ENCODE measurements around the gene LPP.
"Not testable (repeated sequence)": the region's sequence is repeated elsewhere in the genome, so short reads cannot be mapped to it uniquely, and the experiment has no call there.

The LPP gene

DNA sequence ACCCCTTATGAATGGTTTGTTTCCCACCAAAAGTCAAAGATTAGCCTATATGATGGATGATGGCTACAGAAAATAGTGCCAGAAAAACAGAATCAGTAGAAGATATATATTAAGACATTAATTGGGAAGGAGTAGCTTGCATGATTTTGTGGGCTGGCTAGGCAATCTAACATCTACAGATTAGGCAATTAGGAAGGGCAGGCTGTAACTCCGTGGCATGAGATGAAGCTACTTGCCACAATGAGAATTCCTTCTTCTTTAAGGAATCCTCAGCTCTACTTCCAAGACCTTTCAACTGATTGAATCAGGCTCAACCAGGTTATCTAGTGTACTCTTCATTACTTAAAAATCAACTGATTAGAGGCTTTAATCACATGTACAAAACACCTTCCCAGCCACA is 426.7 kb downstream of the LPP start:
- no peak for DNase-seq

- DNase-seq = no peak
Measured at GRCh38 chr3:188581365-188581764, 427.4 kb downstream of the LPP start.

GRCh38 chr3:188581792-188582191 is 427.8 kb downstream of the LPP start:
- no peak for DNase-seq

GRCh38 chr3:188583341-188584161 is 429.6 kb downstream of the LPP start:
- no peak for DNase-seq

DNA sequence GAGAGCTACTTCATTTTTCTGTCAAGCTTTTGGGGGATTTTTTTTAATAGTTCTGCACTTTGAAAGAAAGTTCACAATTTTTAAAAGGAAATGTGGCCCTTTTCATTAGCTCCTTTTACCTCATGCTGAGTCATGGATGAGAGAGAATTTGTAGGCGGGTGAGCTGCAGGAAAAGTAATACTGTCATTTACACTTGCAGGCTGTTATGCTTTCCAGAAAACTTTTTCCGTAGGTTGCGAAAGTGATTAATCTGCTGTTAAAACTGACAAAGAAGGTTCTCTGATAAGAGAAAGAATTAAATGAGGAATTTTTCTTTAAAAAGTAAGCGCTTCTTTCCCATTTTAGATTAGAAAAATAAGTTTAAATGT is 430.2 kb downstream of the LPP start:
- no peak for DNase-seq

DNA sequence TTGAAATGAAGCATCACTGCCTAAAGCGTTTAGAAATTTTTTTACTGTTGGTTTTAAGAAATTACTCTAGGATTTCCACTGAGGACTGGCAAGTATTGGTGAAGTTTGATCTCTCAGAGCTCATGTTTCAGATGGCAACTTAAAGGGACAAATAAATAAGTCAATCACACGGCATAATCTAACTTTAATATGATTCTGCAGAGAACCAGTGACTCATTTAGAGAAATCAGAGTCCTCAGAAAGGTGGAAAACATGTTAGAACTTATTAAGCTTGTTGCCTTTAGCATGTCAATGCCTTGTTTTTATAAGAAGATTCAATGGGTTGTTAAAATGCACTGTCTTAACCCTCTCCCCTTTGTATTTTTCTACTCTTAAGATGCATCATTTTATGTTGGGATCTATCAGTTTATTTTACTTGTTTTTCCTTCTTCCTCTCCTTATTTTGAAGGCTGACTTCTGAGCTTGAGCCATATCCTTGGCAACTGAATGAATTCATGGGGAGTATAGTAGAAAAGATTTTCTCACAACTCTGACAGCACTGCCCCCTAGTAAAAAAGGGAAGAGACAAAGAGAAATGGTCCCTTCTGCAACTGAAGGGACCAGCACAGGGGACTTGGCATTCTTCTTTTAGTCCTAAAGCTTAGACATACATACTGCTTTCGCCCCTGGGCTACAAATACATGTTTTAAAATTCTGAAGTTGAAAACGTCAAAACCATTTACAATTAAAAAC is 431.2 kb downstream of the LPP start:
- no peak for DNase-seq

DNA sequence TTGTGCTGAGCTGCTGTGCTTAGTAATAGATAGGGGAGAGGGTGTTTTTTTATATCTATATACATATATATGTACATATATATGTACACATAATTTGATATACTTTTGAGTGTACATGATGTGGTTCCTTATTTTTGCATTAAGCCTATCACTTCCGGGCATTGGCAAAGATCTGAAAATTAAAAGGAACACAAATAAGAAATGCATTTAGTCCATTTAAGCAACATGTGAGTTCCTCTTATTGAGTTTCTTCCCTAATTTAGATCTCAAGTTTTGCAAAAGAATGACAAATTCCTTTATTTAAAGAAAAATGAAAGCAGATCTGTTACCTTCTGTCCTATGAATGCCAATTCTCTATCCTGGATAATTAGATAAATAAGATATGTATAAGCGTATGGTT is 435.1 kb downstream of the LPP start:
- DNase-seq = no peak

GRCh38 chr3:188589771-188590170 is 435.8 kb downstream of the LPP start:
- DNase-seq = no peak

DNA sequence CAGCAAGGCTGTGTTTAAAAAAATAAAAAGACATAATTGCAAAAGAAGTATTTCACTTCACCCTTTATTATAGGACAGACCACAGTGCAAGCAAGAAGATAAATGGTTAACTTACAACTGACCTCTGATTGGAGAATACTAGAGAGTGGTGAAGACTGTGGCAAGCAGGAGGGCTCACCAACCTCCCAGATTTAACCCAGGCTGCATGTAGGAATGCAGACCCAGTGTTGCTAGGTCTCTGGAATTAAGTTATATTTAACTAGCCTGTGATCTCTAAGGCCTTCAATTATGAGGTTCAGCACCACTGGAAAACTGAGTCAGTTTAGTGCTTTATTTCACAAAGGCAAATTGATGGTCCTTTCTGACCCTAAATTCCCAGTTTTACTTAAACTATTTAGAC is 436.6 kb downstream of the LPP start:
- no peak for DNase-seq

GRCh38 chr3:188594139-188594538 is 440.2 kb downstream of the LPP start:
- DNase-seq = no peak

GRCh38 chr3:188595890-188596376 is 442.0 kb downstream of the LPP start:
- DNase-seq = no peak

GRCh38 chr3:188598894-188599293 is 444.9 kb downstream of the LPP start:
- DNase-seq = no peak

- DNase-seq = no peak
Measured at GRCh38 chr3:188602111-188602510, 448.2 kb downstream of the LPP start.

DNA sequence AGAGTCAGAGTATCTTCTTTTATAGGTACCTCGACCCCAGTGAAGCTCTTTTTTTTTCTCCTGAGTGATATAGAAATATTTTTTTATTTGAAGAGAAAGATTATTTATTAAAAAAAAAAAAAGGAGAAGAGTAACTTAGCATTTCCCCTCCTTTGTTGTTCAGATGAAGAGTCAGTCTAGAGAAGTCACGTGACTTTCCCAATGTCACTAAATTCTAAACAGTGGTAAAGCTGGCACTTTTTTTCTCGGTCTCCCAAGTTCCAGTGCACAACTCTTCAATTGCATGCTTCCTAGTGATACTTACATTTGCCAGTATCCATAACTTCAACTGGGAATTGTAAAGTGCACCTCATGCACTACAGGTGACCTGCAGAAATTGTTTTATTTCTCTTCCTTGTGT is 448.7 kb downstream of the LPP start:
- DNase-seq = no peak

DNA sequence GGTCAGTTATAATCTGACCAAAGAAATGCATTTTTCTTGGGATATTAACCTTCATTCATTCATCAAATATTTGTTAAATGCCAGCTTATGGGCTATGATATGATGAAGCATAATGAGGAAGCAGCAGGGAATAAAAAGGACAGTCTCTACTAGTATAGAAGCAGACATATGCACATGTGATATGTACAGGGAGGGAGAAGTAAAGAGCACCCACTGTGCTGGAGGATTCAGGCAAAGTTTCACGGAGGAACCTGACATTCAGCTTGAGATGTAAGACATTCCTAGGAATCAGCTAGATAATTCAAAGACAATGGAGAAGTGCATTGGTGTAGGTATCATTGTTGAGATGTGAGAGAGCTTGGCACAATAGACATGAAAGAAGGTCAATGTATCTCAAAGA is 450.7 kb downstream of the LPP start:
- DNase-seq = no peak

GRCh38 chr3:188605231-188605630 is 451.3 kb downstream of the LPP start:
- DNase-seq = no peak

DNA sequence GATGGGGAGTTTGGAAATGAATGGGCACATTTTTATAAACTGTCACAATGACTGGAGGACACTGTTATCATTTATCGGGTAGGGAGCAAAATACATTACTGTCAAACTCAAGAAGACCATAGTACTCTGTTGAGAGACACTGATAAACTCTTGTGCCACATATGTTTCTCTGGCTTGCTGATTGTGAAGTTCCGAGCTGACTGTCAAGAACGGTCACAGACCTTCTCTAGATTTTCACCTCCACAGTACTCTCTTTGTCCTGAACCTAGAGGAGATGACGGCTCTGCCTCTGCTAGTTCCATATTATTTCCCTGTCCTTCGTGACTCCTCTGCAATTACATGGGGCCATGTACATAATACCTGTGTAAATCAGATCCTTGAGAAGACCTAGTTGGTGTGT is 451.9 kb downstream of the LPP start:
- no peak for DNase-seq

DNA sequence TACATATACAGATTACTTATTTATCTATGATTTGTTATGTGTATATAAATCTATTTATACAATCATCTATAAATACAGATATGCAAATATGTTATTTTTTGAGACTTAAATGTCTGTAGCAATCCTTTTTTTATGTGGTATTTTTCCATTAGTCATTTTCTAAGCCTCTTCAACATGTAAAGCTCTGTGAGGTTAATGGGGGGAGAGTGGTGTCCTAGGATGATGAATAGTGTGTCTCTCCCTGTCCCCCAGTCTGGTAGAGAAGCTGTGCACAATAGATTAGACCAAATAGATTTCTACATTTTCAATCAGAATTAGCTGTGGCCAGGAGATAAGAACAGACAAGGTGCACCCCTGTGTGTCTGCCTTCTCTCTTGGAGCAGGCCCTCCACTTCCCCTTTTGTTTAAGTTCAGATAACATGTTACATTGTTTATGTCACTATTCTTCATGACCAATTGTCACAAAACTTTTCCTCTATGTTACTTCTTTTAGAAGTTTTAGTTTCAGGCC is 453.9 kb downstream of the LPP start:
- DNase-seq = no peak

DNA sequence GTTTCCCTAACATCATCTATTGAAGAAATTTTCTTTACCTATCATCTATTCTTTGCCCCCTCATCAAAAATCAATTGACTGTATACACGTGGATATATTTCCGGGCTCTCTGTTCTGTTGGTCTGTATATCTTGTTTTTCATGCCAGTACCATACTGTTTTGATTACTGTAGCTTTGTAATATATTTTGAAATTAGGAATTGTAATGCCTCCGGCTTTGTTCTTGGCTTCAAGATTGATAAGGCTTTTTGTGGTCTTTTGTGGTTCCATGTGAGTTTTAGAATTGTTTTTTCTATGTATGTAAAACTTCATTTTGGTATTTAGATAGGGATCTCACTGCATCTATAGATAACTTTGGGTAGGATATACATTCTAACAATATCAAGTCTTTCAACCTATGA is 454.4 kb downstream of the LPP start:
- DNase-seq = no peak

DNA sequence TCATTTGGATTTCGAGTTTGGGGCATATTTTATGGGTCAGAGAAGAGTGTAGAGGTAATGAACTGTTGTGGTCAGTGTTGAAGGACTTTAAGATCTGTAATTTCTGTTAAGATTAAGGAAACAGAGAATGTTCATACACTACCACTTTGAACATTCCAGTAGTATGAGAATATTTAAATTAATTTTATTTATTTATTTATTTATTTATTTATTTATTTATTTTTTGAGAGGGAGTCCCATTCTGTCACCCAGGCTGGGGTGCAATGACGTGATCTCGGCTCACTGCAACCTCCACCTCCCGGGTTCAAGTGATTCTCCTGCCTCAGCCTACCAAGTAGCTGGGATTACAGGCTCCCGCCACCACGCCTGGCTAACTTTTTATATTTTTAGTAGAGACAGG is 459.8 kb downstream of the LPP start:
- DNase-seq = not testable (repeated sequence)

- no peak for DNase-seq
Measured at GRCh38 chr3:188617270-188617669, 463.3 kb downstream of the LPP start.

GRCh38 chr3:188617988-188618701 is 464.2 kb downstream of the LPP start:
- DNase-seq = no peak

DNA sequence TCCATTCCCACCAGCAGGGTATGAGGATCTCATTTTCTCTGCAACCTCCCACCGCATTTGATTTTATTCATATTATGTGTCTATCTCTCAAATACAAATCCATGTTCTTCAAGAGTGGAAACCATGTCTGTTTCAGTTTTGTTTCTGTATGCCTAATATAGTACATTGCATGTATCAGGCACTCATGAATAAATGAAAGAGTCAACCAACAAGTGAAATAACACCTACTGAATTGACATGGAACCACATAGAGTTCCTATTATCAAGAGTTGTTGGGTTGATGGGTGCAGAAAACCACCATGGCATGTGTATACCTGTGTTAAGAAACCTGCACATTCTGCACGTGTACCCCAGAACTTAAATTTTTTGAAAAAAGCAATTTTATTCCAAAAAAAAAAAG is 466.8 kb downstream of the LPP start:
- no peak for DNase-seq

GRCh38 chr3:188624384-188624783 is 470.4 kb downstream of the LPP start:
- DNase-seq = no peak
